A549 (cell line): ENCODE data around the gene ZSCAN16. TPM values are rescaled to one million over a fixed set of nuclear protein-coding genes. Genes with fewer than 3 reads are reported as not detected.
"Not testable (repeated sequence)": the region's sequence is repeated elsewhere in the genome, so short reads cannot be mapped to it uniquely, and the experiment has no call there.

Experiments used
- ATAC-seq, 2 experiments: fragments of 200-7000 bp in 1 of 2; fragments of >200 bp in 1 of 2; cut with Nextera tagmentation in 1 of 2; cut with Tn5 transposase in 1 of 2; 3 replicates each; pipeline versions ENCODE4 v1.8.0 to v1.9.1; 2018 to 2020; ENCODE audit warnings: mild to moderate bottlenecking in 1 of 2, moderate library complexity in 1 of 2
- CTCF ChIA-PET: fragments of 300-600 bp; sonication (Branson Sonifier 250); formaldehyde crosslinking; extraction: SDS; loops from one replicate; lab custom pipeline; 2021; ENCODE audit warnings: antibody characterized with exemption, inconsistent platforms; lab: Yijun Ruan, JAX
- POLR2A ChIA-PET: fragments of 350-600 bp; formaldehyde crosslinking; extraction: SDS; loops from one replicate; lab custom pipeline; 2021; ENCODE audit warnings: antibody characterized with exemption, inconsistent platforms; lab: Yijun Ruan, JAX
- DNase-seq, 2 experiments: peaks; one replicate each; pipeline versions ENCODE4 v3.0.0 to v3.0.0-alpha.2; 2011 to 2016; ENCODE audit warnings: low read depth in 1 of 2, low spot score in 1 of 2
- FAIRE-seq: peaks from 2 replicates; lab custom pipeline; 2011; peaks lifted over from hg19 to GRCh38; lab: Jason Lieb, UNC
- H3K27ac ChIP-seq, 2 experiments: fragments of >200 bp; sonication (Bioruptor Twin); formaldehyde crosslinking; 3 replicates each; pipeline ENCODE4 v1.5.1; 2016 to 2017
- H3K4me1 ChIP-seq: fragments of >200 bp; sonication (Bioruptor Twin); formaldehyde crosslinking; 3 replicates; pipeline ENCODE4 v1.6.1; 2016
- H3K4me2 ChIP-seq: fragments of >200 bp; sonication (Bioruptor Twin); formaldehyde crosslinking; 3 replicates; pipeline ENCODE4 v1.6.1; 2016
- H3K4me3 ChIP-seq: fragments of >200 bp; sonication (Bioruptor Twin); formaldehyde crosslinking; 3 replicates; pipeline ENCODE4 v1.5.1; 2016
- H3K9me3 ChIP-seq: fragments of >200 bp; sonication (Bioruptor Twin); formaldehyde crosslinking; 3 replicates; pipeline ENCODE4 v1.6.1; 2016
- CHD2 ChIP-seq: fragments of 150-350 bp; IDR thresholded peaks from 2 replicates; pipeline ENCODE4 v1.6.1; 2014; ENCODE audit warnings: low read length; ENCODE audit not compliant: partially characterized antibody
- EHF ChIP-seq: fragments of 250-450 bp; sonication (Bioruptor Pico); IDR thresholded peaks from 2 replicates; pipeline ENCODE4 v1.5.0; 2020; ENCODE audit warnings: mild to moderate bottlenecking
- FOSL2 ChIP-seq, 2 experiments: fragments of 450-650 bp in 1 of 2; fragments of >200 bp in 1 of 2; sonication (Bioruptor Twin) in 1 of 2; formaldehyde crosslinking; IDR thresholded peaks; 2 replicates each; pipeline versions ENCODE4 v1.5.0 to v1.6.1; 2016 to 2020; ENCODE audit warnings: mild to moderate bottlenecking in 1 of 2, moderate library complexity in 1 of 2
- GATA3 ChIP-seq: IDR thresholded peaks from 2 replicates; pipeline ENCODE4 v1.6.1; 2012; ENCODE audit warnings: borderline replicate concordance
- HDAC2 ChIP-seq: fragments of 200-600 bp; sonication (generic); IDR thresholded peaks from 2 replicates; pipeline ENCODE4 v1.6.1; 2016
- HEYL ChIP-seq: fragments of 250-450 bp; sonication (Bioruptor Pico); IDR thresholded peaks from 2 replicates; pipeline ENCODE4 v1.8.0; 2021; ENCODE audit warnings: mild to moderate bottlenecking, moderate library complexity
- HOXA7 ChIP-seq: fragments of 250-450 bp; sonication (Bioruptor Pico); IDR thresholded peaks from 2 replicates; pipeline ENCODE4 v1.5.0; 2020; ENCODE audit warnings: mild to moderate bottlenecking, moderate library complexity
- JUN ChIP-seq, 2 experiments: fragments of >200 bp; sonication (Bioruptor Twin); formaldehyde crosslinking; IDR thresholded peaks; 2 replicates in 1 of 2; 3 replicates in 1 of 2; pipeline ENCODE4 v1.6.1; 2016 to 2017
- KDM1A ChIP-seq: fragments of 200-600 bp; sonication (generic); IDR thresholded peaks from 2 replicates; pipeline ENCODE4 v1.6.1; 2016; ENCODE audit warnings: low read depth, mild to moderate bottlenecking
- KDM5A ChIP-seq: fragments of 200-600 bp; sonication (generic); IDR thresholded peaks from 2 replicates; pipeline ENCODE4 v1.6.1; 2016; ENCODE audit warnings: antibody characterized with exemption, mild to moderate bottlenecking
- MAZ ChIP-seq: fragments of 150-350 bp; IDR thresholded peaks from 2 replicates; pipeline ENCODE4 v1.6.1; 2014; ENCODE audit warnings: antibody characterized with exemption, low read depth, low read length, borderline replicate concordance
- NPAS2 ChIP-seq: fragments of 250-450 bp; sonication (Bioruptor Pico); IDR thresholded peaks from 2 replicates; pipeline ENCODE4 v1.8.0; 2022; ENCODE audit warnings: mild to moderate bottlenecking, moderate library complexity, borderline replicate concordance
- RCOR1 ChIP-seq: fragments of 150-350 bp; IDR thresholded peaks from 2 replicates; pipeline ENCODE4 v1.6.1; 2014; ENCODE audit warnings: antibody characterized with exemption, low read length, low read depth
- SREBF2 ChIP-seq: fragments of 450-650 bp; IDR thresholded peaks from 2 replicates; pipeline ENCODE4 v1.6.1; 2014; ENCODE audit warnings: mild to moderate bottlenecking, moderate library complexity
- ZC3H11A ChIP-seq: fragments of 450-650 bp; IDR thresholded peaks from 2 replicates; pipeline ENCODE4 v1.6.1; 2014; ENCODE audit warnings: antibody characterized with exemption, mild to moderate bottlenecking
- ZFP36 ChIP-seq: fragments of 450-650 bp; IDR thresholded peaks from 2 replicates; pipeline ENCODE4 v1.6.1; 2014; ENCODE audit warnings: borderline replicate concordance; ENCODE audit not compliant: partially characterized antibody
- ZNF302 ChIP-seq: fragments of 250-450 bp; sonication (Bioruptor Pico); IDR thresholded peaks from 2 replicates; pipeline ENCODE4 v1.9.0; 2021; ENCODE audit warnings: inconsistent platforms, mild to moderate bottlenecking, moderate library complexity
- WGBS: methylation state at CpG from one replicate; pipeline ENCODE4 v1.1.6; 2017; ENCODE audit errors: missing lambda C conversion rate; 5-methylcytosine and 5-hydroxymethylcytosine counted together
- polyA plus RNA-seq, 4 experiments: library from polyadenylated mRNA; depleted of rRNA in 3 of 4; stranded (reverse); fragments of >200 nt; fragmentation: RNase III in 1 of 4; extraction: RNeasy Plus Mini Kit Qiagen cat#74134 plus additional on column Dnase treatment in 1 of 4; gene quantifications; 2 replicates in 3 of 4; 3 replicates in 1 of 4; pipeline ENCODE4 v1.2.3, GENCODE V29; 2011 to 2017
- TF ChIP-seq, protein P1 (sequence below): fragments of 150-350 bp; IDR thresholded peaks from 2 replicates; pipeline ENCODE4 v1.6.1; 2014; ENCODE audit warnings: low read depth, mild to moderate bottlenecking, low read length
- TF ChIP-seq, protein P2 (sequence below): fragments of >200 bp; sonication (Bioruptor Twin); formaldehyde crosslinking; IDR thresholded peaks from 3 replicates; pipeline ENCODE4 v1.5.1; 2016
- TF ChIP-seq, protein P3 (sequence below): fragments of 450-650 bp; IDR thresholded peaks from 2 replicates; pipeline ENCODE4 v1.6.1; 2014; ENCODE audit warnings: antibody characterized with exemption
- TF ChIP-seq, protein P4 (sequence below): fragments of >200 bp; sonication (Bioruptor Twin); formaldehyde crosslinking; IDR thresholded peaks from 3 replicates; pipeline ENCODE4 v1.6.1; 2016
- TF ChIP-seq, protein P5 (sequence below): IDR thresholded peaks from 2 replicates; pipeline ENCODE4 v1.6.1; 2012

ZSCAN16 gene
- polyA plus RNA-seq, 2 of the 4 experiments (the other 2 are of a cell fraction): 5.7 to 6.0 TPM

DNA sequence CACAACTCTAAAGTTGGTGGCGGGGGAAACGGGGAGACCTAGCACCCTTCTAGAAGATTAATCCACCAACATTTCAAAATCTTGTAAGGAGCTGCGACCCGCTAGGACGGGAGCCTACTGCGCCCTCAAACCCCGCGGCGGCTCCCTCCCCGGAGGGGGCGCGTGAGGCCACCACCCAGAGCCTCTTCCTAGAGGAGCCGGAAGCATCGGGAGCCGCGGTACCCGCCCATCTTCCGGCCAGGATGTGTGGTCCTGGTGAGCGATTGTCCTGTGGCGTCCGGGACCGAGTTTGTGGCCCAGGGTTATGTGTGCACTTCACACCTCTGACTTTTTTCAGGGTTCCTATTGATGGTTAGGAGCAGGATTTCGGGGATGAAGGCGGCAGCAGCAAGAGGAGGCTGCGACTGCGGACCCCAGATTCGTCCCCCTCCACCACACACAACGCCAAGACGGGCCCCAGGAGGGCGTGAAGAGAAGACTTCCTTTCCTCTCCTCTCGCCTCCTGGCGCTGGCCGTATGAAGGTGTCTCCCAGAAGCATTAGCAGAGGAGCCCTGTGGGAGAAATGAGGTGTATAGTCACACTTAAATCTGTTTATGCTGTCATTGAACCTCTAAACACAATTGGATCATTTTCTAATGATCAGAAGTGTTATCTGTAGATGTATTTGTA, 33.4 kb upstream of the ZSCAN16 start:
- CTCF ChIA-PET: no interaction called here
- FAIRE-seq: no peak
- Histone ChIP-seq H3K9me3 (peaks cover 23% of the 10 kb centered on the region), H3K4me3 (no peak overlapping the region), H3K4me1 (no peaks in the 10 kb centered on the region), H3K4me2 (no peak overlapping the region), H3K27ac (no peak overlapping the region)
- 71% methylated on average over 21 of the region's 33 CpGs for WGBS
- ATAC-seq: no peak
- TF ChIP-seq RCOR1 (no peak), ZC3H11A (no peak), KDM5A (no peak), ZNF302 (no peak), GATA3 (no peak), EHF (CRISPR knock-in tag) (no peak), NPAS2 (CRISPR knock-in tag) (no peak), KDM1A (no peak), ZFP36 (no peak)
- TF ChIP-seq, protein P1, sequence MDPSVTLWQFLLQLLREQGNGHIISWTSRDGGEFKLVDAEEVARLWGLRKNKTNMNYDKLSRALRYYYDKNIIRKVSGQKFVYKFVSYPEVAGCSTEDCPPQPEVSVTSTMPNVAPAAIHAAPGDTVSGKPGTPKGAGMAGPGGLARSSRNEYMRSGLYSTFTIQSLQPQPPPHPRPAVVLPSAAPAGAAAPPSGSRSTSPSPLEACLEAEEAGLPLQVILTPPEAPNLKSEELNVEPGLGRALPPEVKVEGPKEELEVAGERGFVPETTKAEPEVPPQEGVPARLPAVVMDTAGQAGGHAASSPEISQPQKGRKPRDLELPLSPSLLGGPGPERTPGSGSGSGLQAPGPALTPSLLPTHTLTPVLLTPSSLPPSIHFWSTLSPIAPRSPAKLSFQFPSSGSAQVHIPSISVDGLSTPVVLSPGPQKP: no peak
- POLR2A ChIA-PET: no interaction called here
- DNase-seq: no peak

DNA sequence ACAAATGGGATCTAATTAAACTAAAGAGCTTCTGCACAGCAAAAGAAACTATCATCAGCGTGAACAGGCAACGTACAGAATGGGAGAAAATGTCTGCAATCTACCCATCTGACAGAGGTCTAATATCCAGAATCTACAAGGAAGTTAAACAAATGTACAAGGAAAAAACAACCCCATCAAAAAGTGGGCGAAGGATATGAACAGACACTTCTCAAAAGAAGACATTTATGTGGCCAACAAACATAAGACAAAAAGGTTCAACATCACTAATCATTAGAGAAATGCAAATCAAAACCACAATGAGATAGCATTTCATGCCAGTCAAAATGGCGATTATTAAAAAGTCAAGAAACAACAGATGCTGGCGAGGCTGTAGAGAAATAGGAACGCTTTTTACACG, 22.2 kb upstream of the ZSCAN16 start:
- DNase-seq, H3K4me2 ChIP-seq, H3K27ac ChIP-seq, CTCF ChIA-PET, POLR2A ChIA-PET, FAIRE-seq, H3K4me3 ChIP-seq, ATAC-seq, H3K4me1 ChIP-seq, H3K9me3 ChIP-seq: not testable (repeated sequence)
- WGBS: 40% methylated on average over 7 of the region's 7 CpGs

DNA sequence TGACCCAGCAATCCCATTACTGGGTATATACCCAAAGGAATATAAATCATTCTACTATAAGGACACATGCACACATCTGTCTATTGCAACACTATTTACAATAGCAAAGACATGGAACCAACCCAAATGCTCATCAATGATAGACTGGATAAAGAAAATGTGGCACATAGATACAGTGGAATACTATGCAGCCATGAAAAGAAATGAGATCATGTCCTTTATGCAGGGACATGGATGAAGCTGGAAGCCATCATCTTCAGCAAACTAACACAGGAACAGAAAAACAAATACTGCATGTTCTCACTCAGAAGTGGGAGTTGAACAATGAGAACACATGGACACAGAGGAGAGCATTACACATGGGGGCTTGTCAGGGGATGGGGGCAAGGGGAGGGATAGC, 21.7 kb upstream of the ZSCAN16 start:
- H3K27ac ChIP-seq, H3K4me3 ChIP-seq, DNase-seq, H3K4me2 ChIP-seq, ATAC-seq, H3K9me3 ChIP-seq, FAIRE-seq, CTCF ChIA-PET, POLR2A ChIA-PET, H3K4me1 ChIP-seq: not testable (repeated sequence)

DNA sequence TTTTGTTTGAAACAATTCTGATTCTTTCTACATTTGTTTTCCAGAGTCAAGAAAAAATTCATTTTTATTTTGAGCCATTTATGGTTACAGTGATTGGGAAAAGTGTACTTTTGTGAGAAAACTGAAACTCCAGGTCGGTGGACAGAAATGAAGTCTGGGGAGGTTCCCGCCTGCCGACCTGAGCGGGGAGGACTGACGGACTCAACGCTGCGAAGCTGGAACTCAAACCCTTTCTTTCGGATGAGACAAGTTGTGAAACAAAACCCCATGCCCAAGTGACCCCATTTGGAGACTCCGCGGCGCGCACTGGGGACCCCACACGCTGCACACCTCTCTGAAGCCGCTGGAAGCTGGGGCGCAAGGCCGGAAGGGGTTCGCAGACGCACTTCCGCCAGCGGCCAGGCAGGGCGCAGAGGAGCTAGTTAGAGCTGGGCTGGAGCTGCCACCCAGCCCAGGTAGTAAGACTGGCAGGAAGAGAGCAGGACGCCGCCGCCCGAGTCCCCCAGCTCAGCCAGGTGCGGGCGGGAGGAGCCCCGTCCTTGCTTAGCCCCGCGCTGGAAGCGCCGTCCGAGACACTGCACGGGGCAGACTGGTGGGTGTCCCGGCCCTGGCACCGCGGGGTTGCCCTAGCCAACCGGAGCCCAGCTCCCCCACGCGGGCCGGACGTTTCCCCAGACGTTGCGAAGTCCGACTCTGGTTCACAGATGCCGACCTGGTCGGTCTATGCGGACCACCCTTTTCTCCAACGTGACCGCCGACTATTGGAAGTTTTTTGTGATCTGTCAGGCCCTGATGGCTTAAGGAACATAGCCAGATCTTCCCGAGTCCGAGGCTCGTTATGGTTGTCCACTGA, 19.8 kb upstream of the ZSCAN16 start:
- Histone ChIP-seq H3K4me2 (peak overlapping the region; percentile 92), H3K9me3 (no peaks in the 10 kb centered on the region), H3K4me3 (peak overlapping the region; percentile 64), H3K4me1 (0 out of 3 replicates have a peak, but pooled peaks cover 3% of the 10 kb centered on the region), H3K27ac (peak overlapping the region; percentile 85 to 95)
- DNase-seq (peak; percentile 76 to 84), ATAC-seq (peak; percentile 100), FAIRE-seq (no peak)
- 6% methylated on average over 19 of the region's 54 CpGs for WGBS
- ChIA-PET POLR2A (interaction anchor here (0.7 to 2.0 kb wide), 11 partner anchors 20 to 485 kb away, joined by 3 to 12 read pairs (median 5); partner anchors contain the start of genes ZKSCAN8, ZNF165, ZSCAN16 and ZSCAN26), CTCF (interaction anchor here (0.6 to 1.4 kb wide), 7 partner anchors 8 to 639 kb away, joined by 3 to 5 read pairs (median 4); no protein-coding TSS in a partner anchor)
- TF ChIP-seq HOXA7 (CRISPR knock-in tag) (no peak), MAZ (no peak), HEYL (CRISPR knock-in tag) (no peak), JUN (IDR thresholded peaks at IDR 0.05) (peak; percentile 60 to 81; a peak in 4 of 5 replicates), ZFP36 (no peak), NPAS2 (CRISPR knock-in tag) (no peak), KDM5A (no peak), CHD2 (no peak), SREBF2 (no peak), FOSL2 (IDR thresholded peaks at IDR 0.05) (no peak), FOSL2 (CRISPR knock-in tag; IDR thresholded peaks at IDR 0.05) (no peak), HDAC2 (no peak), RCOR1 (no peak), KDM1A (no peak)
- TF ChIP-seq, protein P2, sequence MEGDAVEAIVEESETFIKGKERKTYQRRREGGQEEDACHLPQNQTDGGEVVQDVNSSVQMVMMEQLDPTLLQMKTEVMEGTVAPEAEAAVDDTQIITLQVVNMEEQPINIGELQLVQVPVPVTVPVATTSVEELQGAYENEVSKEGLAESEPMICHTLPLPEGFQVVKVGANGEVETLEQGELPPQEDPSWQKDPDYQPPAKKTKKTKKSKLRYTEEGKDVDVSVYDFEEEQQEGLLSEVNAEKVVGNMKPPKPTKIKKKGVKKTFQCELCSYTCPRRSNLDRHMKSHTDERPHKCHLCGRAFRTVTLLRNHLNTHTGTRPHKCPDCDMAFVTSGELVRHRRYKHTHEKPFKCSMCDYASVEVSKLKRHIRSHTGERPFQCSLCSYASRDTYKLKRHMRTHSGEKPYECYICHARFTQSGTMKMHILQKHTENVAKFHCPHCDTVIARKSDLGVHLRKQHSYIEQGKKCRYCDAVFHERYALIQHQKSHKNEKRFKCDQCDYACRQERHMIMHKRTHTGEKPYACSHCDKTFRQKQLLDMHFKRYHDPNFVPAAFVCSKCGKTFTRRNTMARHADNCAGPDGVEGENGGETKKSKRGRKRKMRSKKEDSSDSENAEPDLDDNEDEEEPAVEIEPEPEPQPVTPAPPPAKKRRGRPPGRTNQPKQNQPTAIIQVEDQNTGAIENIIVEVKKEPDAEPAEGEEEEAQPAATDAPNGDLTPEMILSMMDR: no peak
- TF ChIP-seq, protein P3, sequence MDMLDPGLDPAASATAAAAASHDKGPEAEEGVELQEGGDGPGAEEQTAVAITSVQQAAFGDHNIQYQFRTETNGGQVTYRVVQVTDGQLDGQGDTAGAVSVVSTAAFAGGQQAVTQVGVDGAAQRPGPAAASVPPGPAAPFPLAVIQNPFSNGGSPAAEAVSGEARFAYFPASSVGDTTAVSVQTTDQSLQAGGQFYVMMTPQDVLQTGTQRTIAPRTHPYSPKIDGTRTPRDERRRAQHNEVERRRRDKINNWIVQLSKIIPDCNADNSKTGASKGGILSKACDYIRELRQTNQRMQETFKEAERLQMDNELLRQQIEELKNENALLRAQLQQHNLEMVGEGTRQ: no peak
- TF ChIP-seq, protein P4, sequence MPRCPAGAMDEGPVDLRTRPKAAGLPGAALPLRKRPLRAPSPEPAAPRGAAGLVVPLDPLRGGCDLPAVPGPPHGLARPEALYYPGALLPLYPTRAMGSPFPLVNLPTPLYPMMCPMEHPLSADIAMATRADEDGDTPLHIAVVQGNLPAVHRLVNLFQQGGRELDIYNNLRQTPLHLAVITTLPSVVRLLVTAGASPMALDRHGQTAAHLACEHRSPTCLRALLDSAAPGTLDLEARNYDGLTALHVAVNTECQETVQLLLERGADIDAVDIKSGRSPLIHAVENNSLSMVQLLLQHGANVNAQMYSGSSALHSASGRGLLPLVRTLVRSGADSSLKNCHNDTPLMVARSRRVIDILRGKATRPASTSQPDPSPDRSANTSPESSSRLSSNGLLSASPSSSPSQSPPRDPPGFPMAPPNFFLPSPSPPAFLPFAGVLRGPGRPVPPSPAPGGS: no peak; the same call in 2 of the 3 replicates
- TF ChIP-seq, protein P5, sequence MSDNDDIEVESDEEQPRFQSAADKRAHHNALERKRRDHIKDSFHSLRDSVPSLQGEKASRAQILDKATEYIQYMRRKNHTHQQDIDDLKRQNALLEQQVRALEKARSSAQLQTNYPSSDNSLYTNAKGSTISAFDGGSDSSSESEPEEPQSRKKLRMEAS: peak; percentile 62
